T-helper 2 cell treated with Interferon-gamma antibody and Interleukin-4, amounts not matched to agents 5 μg/mL and 100 μg/mL, for 36 hours (primary cell): ENCODE data around the gene DNAJC6.
"Not testable (repeated sequence)": the region's sequence is repeated elsewhere in the genome, so short reads cannot be mapped to it uniquely, and the experiment has no call there.

Experiments
- DNase-seq: peaks from one replicate; pipeline ENCODE4 v3.0.0; 2021; ENCODE audit warnings: low spot score
- H3K27ac Mint-ChIP-seq: one replicate; pipeline ENCODE4 v1.8.0; 2021; ENCODE audit warnings: mild to moderate bottlenecking, mixed read lengths
- H3K27me3 Mint-ChIP-seq: one replicate; pipeline ENCODE4 v1.8.0; 2021; ENCODE audit warnings: low read depth, mixed read lengths
- H3K36me3 Mint-ChIP-seq: one replicate; pipeline ENCODE4 v1.8.0; 2021; ENCODE audit warnings: low read depth, mixed read lengths
- H3K4me1 Mint-ChIP-seq: one replicate; pipeline ENCODE4 v1.8.0; 2021; ENCODE audit warnings: low read depth, mixed read lengths
- H3K4me3 Mint-ChIP-seq: one replicate; pipeline ENCODE4 v1.8.0; 2022; ENCODE audit warnings: mild to moderate bottlenecking, moderate library complexity, mixed read lengths
- H3K9me3 Mint-ChIP-seq: one replicate; pipeline ENCODE4 v1.8.0; 2021; ENCODE audit warnings: mixed read lengths

DNAJC6 gene

DNA sequence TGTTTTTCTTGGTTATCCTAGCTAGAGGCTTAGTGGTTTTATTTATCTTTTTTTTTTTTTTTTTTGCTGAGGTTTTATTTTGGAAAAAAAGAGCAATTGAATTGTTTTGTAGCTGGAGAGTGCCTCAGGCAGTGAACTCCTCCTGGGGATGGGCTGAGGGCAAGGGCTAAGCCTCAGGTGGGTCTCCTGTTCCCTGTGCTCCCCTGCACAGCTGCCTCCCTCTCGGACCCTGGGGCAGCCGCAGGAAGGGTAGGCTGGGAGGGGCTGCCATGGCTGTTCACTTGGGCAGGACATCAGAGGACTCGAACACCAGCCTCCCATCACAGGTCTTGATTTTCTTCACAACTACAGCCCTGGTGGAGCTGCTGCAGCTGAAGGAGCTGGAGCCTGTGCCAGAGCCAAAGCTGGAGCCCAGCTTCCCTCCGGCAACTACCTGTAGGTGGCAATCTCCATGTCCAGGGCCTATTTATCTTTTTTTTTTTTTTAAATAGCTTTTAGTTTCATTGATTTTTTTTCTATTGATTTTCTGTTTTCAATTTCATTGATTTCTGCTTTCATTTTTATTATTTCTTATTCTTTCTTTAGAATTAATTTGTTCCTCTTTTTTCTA, 140.0 kb downstream of the DNAJC6 start:
- Mint-ChIP-seq H3K4me3 (no peak overlapping the region), H3K27ac (no peak overlapping the region), H3K4me1 (no peaks in the 10 kb centered on the region), H3K36me3 (no peaks in the 10 kb centered on the region), H3K9me3 (no peaks in the 10 kb centered on the region), H3K27me3 (peaks cover 6% of the 10 kb centered on the region)
- DNase-seq, result no peak

DNA sequence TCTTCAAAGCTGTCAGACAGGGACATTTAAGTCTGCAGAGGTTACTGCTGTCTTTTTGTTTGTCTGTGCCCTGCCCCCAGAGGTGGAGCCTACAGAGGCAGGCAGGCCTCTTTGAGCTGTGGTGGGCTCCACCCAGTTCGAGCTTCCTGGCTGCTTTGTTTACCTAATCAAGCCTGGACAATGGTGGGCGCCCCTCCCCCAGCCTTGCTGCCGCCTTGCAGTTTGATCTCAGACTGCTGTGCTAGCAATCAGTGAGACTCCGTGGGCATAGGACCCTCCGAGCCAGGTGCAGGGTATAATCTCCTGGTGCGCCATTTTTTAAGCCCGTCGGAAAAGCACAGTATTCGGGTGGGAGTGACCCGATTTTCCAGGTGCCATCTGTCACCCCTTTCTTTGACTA, 146.3 kb downstream of the DNAJC6 start:
- H3K4me1 Mint-ChIP-seq, result peaks cover 13% of the 10 kb centered on the region
- H3K4me3 Mint-ChIP-seq, H3K27me3 Mint-ChIP-seq, H3K9me3 Mint-ChIP-seq, H3K27ac Mint-ChIP-seq, DNase-seq, H3K36me3 Mint-ChIP-seq: not testable (repeated sequence)

DNA sequence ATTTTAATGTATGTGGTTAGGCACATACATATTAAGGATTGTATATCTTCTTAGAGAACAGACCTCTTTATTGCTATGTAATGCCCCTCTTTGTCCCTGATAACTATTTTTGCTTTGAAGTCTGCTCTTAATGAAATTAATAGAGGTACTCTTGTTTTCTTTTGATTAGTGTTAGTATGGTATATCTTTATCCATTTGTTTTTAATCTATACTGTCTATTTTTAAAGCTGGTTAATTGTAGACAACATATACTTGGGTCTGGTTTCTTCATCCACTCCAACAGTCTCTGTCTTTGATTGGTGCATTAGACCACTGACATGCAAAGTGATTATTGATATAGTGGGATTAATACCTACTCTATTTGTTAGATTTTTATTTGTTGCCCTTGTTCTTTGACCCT, 147.1 kb downstream of the DNAJC6 start:
- Mint-ChIP-seq H3K9me3 (peaks cover 9% of the 10 kb centered on the region), H3K4me3 (no peak overlapping the region), H3K27me3 (no peaks in the 10 kb centered on the region), H3K27ac (no peak overlapping the region), H3K36me3 (no peaks in the 10 kb centered on the region), H3K4me1 (peaks cover 13% of the 10 kb centered on the region)
- DNase-seq, result no peak

DNA sequence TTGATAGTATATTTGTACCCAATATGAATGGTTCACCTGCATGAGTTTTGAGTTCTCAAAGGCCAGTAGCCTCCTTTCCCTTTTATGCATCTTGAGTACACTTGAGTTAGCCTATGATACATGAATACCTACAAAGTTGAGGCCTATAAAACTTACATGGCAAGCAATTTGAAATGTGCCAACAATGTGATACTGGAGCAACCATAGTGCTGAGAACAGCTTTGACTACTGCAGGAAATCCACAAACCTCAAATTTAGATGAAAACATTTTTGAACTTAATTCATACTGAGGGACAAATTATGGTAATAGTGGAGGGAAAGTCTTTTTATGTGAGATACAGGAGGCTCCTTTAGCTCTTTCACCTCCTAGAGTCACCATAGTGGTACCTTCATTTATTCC, 148.5 kb downstream of the DNAJC6 start:
- peaks cover 13% of the 10 kb centered on the region for H3K4me1 Mint-ChIP-seq
- H3K36me3 Mint-ChIP-seq, result no peaks in the 10 kb centered on the region
- H3K27ac Mint-ChIP-seq, result no peak overlapping the region
- H3K4me3 Mint-ChIP-seq, result no peak overlapping the region
- H3K9me3 Mint-ChIP-seq, result peaks cover 9% of the 10 kb centered on the region
- DNase-seq, result no peak
- H3K27me3 Mint-ChIP-seq, result no peaks in the 10 kb centered on the region

DNA sequence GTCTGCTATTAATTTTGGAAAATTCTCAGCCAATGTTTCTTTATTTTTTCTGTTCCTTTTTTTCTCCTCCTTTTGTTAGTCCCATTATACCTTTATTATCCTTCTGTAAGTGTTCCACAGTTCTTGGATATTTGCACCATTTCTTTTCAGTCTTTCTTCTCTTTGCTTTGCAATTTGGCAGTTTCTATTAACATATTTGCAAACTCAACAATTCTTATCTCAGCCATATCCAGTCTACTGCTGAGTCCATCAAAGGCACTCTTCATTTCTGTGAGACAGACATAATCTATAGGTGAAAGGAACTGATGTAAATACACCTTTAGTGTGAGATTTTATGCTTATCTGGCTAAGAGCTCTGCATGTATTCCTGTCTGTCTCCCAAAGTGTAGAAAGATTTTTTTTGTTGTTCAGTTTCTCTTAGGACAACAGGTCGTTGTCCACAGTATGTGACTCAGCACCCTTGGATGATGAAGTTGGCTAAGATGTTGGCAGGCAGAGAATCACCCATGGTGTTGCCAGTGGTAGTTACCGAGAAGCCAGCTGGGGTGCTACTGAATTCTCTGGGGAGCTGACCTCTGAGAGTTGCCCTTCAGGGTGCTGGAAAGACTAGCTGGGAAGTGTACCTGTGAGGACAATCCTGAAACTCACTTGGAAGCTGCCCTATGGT, 149.5 kb downstream of the DNAJC6 start:
- peaks cover 9% of the 10 kb centered on the region for H3K9me3 Mint-ChIP-seq
- peaks cover 13% of the 10 kb centered on the region for H3K4me1 Mint-ChIP-seq
- H3K27ac Mint-ChIP-seq, result no peak overlapping the region
- no peak overlapping the region for H3K4me3 Mint-ChIP-seq
- no peaks in the 10 kb centered on the region for H3K36me3 Mint-ChIP-seq
- DNase-seq, result no peak
- no peaks in the 10 kb centered on the region for H3K27me3 Mint-ChIP-seq

DNA sequence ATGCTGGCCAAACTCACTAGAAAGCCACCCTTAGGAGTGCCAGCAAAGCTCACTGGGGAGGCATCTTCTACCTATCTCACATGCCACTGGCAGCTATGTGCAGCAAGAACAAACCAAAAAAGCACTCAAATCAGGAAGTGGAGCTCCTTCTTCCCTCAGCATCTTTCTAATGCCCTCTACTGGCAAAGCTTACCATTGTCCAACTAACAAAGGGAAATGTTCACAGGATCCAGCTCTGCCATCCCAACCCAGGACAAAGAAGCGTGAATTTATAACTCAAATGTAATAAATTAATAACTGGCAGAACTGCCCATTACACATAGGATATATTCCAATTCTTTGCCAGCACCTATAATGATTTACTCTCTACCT, 150.0 kb downstream of the DNAJC6 start:
- DNase-seq, result no peak

More for the DNA sequence above, 150.0 kb downstream of the DNAJC6 start:
- Mint-ChIP-seq H3K27ac (no peak overlapping the region), H3K36me3 (no peaks in the 10 kb centered on the region), H3K4me3 (no peak overlapping the region), H3K27me3 (no peaks in the 10 kb centered on the region), H3K9me3 (peaks cover 9% of the 10 kb centered on the region), H3K4me1 (peaks cover 13% of the 10 kb centered on the region)
